ENCODE measurements around the gene MUC3A. TPM values are rescaled to one million over a fixed set of nuclear protein-coding genes. Genes with fewer than 3 reads are reported as not detected.

The MUC3A gene
- total RNA-seq, 6 donors from 2014 or later, result 0.30 to 3.1 (median 0.94) TPM

- 68 to 83% methylated on average over 5 of the region's 5 CpGs for WGBS, 2 donors
- H3K9me3 ChIP-seq, result no peaks in the 10 kb centered on the region
These were observed 60.3 kb downstream of the MUC3A start for GRCh38 chr7:101009629-101010028.

GRCh38 chr7:101012931-101013330 lies 63.6 kb downstream of the MUC3A start:
- 88 to 100% methylated on average over 3 to 6 of the region's 6 CpGs for WGBS, 2 donors
- DNase-seq (no peak), ATAC-seq (ENCODE audit: low FRiP score in 2 of 2) (no peak)
- Histone ChIP-seq H3K4me1 (peaks cover 4 to 12% (median 7%) of the 10 kb centered on the region in 4 donors), H3K27me3 (no peaks in the 10 kb centered on the region), H3K9me3 (no peaks in the 10 kb centered on the region), H3K36me3 (no peaks in the 10 kb centered on the region), H3K4me3 (no peak overlapping the region), H3K27ac (no peak overlapping the region)
- no peak for TF ChIP-seq CTCF (IDR thresholded peaks at IDR 0.05)
- no peak for TF ChIP-seq POLR2AphosphoS5 (IDR thresholded peaks at IDR 0.05)
- TF ChIP-seq EP300 (IDR thresholded peaks at IDR 0.05), result no peak
- no peak for TF ChIP-seq POLR2A (IDR thresholded peaks at IDR 0.05)

More at GRCh38 chr7:101009629-101010028, 60.3 kb downstream of the MUC3A start:
- ATAC-seq (ENCODE audit: low FRiP score in 2 of 2) (no peak), DNase-seq (no peak)
- Histone ChIP-seq H3K27ac (no peak overlapping the region), H3K36me3 (no peaks in the 10 kb centered on the region), H3K27me3 (no peaks in the 10 kb centered on the region), H3K4me1 (no peaks in the 10 kb centered on the region), H3K4me3 (no peak overlapping the region)
- TF ChIP-seq POLR2AphosphoS5 (IDR thresholded peaks at IDR 0.05) (no peak), CTCF (IDR thresholded peaks at IDR 0.05) (no peak), EP300 (IDR thresholded peaks at IDR 0.05) (no peak), POLR2A (IDR thresholded peaks at IDR 0.05) (no peak)

GRCh38 chr7:101015626-101016025 lies 66.3 kb downstream of the MUC3A start:
- DNase-seq (peak in 1 of 2 donors; percentile 46), ATAC-seq (ENCODE audit: low FRiP score in 2 of 2) (no peak)
- Histone ChIP-seq H3K4me1 (peaks cover 4 to 12% (median 7%) of the 10 kb centered on the region in 4 donors), H3K36me3 (no peaks in the 10 kb centered on the region), H3K4me3 (no peak overlapping the region), H3K27me3 (no peaks in the 10 kb centered on the region), H3K27ac (no peak overlapping the region), H3K9me3 (no peaks in the 10 kb centered on the region)
- 78 to 80% methylated on average over 1 to 8 of the region's 8 CpGs for WGBS, 2 donors
- TF ChIP-seq POLR2AphosphoS5 (IDR thresholded peaks at IDR 0.05) (no peak), CTCF (IDR thresholded peaks at IDR 0.05) (no peak), POLR2A (IDR thresholded peaks at IDR 0.05) (no peak), EP300 (IDR thresholded peaks at IDR 0.05) (no peak)

GRCh38 chr7:101017064-101017777 lies 67.9 kb downstream of the MUC3A start:
- H3K27ac ChIP-seq, result peak overlapping the region; percentile 50 to 74 (median 70)
- TF ChIP-seq CTCF (IDR thresholded peaks at IDR 0.05), result no peak
- peak in 1 of 4 donors; percentile 30 for TF ChIP-seq POLR2A (IDR thresholded peaks at IDR 0.05)
- peak in 1 of 2 donors; percentile 22 for TF ChIP-seq POLR2AphosphoS5 (IDR thresholded peaks at IDR 0.05)
- TF ChIP-seq EP300 (IDR thresholded peaks at IDR 0.05), result no peak

More at GRCh38 chr7:101017064-101017777, 67.9 kb downstream of the MUC3A start:
- no peaks in the 10 kb centered on the region for H3K27me3 ChIP-seq
- H3K4me1 ChIP-seq, result peaks cover 4 to 12% (median 7%) of the 10 kb centered on the region in 4 donors
- peak; percentile 69 to 83 for DNase-seq
- no peaks in the 10 kb centered on the region for H3K9me3 ChIP-seq
- H3K4me3 ChIP-seq, result peak overlapping the region; percentile 1 to 52 (median 40)
- peak; percentile 73 to 92 for ATAC-seq (ENCODE audit: low FRiP score in 2 of 2)
- 0 to 3% methylated on average over 13 to 29 of the region's 29 CpGs for WGBS, 2 donors
- no peaks in the 10 kb centered on the region for H3K36me3 ChIP-seq

Small RNA genes lying within 50 kb of the gene (small RNA-seq; reads per million reads assigned to genes)
- gene RN7SL549P, result 0 reads per million in 4 donors
- 0 reads per million in 4 donors for gene RPS29P15

Other genes with a start within 250 kb of the MUC3A start
- gene POP7, start 243.4 kb upstream of the MUC3A start, total RNA-seq, result 10 to 100 TPM in 5 of 6 donors, 1 to 10 TPM in 1; 9.4 to 32.5 (median 22.2) TPM
- gene EPO, start 229.1 kb upstream of the MUC3A start, total RNA-seq, result under 1 TPM in 1 of 6 donors, not detected in 5; 0.20 TPM
- not detected for gene ZAN, start 215.9 kb upstream of the MUC3A start, total RNA-seq
- 10 to 100 TPM; 36.7 to 96.5 (median 56.6) TPM for gene EPHB4, start 122.0 kb upstream of the MUC3A start, total RNA-seq
- gene SLC12A9, start 96.8 kb upstream of the MUC3A start, total RNA-seq, result 10 to 100 TPM; 14.5 to 50.1 (median 43.9) TPM
- 10 to 100 TPM; 17.8 to 74.3 (median 67.3) TPM for gene TRIP6, start 82.1 kb upstream of the MUC3A start, total RNA-seq
- gene SRRT, start 74.4 kb upstream of the MUC3A start, total RNA-seq, result 100 to 1,000 TPM in 4 of 6 donors, 10 to 100 TPM in 2; 57.9 to 324 (median 111) TPM
- 1 to 10 TPM in 4 of 6 donors, under 1 TPM in 1, not detected in 1; 0.55 to 8.5 (median 4.8) TPM for gene UFSP1, start 59.8 kb upstream of the MUC3A start, total RNA-seq
- gene ACHE, start 53.6 kb upstream of the MUC3A start, total RNA-seq, result 1 to 10 TPM in 5 of 6 donors, not detected in 1; 1.3 to 2.9 (median 2.2) TPM
- gene MUC12, start 20.0 kb downstream of the MUC3A start, total RNA-seq, result 1 to 10 TPM in 2 of 6 donors, under 1 TPM in 1, not detected in 3; 0.69 to 2.1 (median 1.8) TPM
- gene MUC17, start 70.5 kb downstream of the MUC3A start, total RNA-seq, result not detected
- 10 to 100 TPM; 25.4 to 66.1 (median 51.3) TPM for gene TRIM56, start 135.9 kb downstream of the MUC3A start, total RNA-seq
- 100 to 1,000 TPM in 1 of 6 donors, 10 to 100 TPM in 4, 1 to 10 TPM in 1; 8.4 to 125 (median 24.0) TPM for gene SERPINE1, start 177.6 kb downstream of the MUC3A start, total RNA-seq
- 10 to 100 TPM; 17.1 to 41.9 (median 33.8) TPM for gene AP1S1, start 204.9 kb downstream of the MUC3A start, total RNA-seq
- gene VGF, start 216.0 kb downstream of the MUC3A start, total RNA-seq, result under 1 TPM in 2 of 6 donors, not detected in 4; 0.24 to 0.33 TPM
- gene NAT16, start 230.8 kb downstream of the MUC3A start, total RNA-seq, result not detected

All from upper lobe of left lung (tissue), 6 donors.